GM12872 (cell line): ENCODE measurements around the gene MTA3.

Experiments used
- TF ChIP-seq, protein P1 (sequence below): IDR thresholded peaks from 3 replicates; pipeline ENCODE4 v1.5.1; 2011; ENCODE audit warnings: low read depth, mild to moderate bottlenecking, low read length, moderate library complexity; ENCODE audit not compliant: insufficient read depth

The MTA3 gene

GRCh38 chr2:42618972-42619371 is 50.5 kb downstream of the MTA3 start:
- TF ChIP-seq, protein P1, sequence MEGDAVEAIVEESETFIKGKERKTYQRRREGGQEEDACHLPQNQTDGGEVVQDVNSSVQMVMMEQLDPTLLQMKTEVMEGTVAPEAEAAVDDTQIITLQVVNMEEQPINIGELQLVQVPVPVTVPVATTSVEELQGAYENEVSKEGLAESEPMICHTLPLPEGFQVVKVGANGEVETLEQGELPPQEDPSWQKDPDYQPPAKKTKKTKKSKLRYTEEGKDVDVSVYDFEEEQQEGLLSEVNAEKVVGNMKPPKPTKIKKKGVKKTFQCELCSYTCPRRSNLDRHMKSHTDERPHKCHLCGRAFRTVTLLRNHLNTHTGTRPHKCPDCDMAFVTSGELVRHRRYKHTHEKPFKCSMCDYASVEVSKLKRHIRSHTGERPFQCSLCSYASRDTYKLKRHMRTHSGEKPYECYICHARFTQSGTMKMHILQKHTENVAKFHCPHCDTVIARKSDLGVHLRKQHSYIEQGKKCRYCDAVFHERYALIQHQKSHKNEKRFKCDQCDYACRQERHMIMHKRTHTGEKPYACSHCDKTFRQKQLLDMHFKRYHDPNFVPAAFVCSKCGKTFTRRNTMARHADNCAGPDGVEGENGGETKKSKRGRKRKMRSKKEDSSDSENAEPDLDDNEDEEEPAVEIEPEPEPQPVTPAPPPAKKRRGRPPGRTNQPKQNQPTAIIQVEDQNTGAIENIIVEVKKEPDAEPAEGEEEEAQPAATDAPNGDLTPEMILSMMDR, result no peak

DNA sequence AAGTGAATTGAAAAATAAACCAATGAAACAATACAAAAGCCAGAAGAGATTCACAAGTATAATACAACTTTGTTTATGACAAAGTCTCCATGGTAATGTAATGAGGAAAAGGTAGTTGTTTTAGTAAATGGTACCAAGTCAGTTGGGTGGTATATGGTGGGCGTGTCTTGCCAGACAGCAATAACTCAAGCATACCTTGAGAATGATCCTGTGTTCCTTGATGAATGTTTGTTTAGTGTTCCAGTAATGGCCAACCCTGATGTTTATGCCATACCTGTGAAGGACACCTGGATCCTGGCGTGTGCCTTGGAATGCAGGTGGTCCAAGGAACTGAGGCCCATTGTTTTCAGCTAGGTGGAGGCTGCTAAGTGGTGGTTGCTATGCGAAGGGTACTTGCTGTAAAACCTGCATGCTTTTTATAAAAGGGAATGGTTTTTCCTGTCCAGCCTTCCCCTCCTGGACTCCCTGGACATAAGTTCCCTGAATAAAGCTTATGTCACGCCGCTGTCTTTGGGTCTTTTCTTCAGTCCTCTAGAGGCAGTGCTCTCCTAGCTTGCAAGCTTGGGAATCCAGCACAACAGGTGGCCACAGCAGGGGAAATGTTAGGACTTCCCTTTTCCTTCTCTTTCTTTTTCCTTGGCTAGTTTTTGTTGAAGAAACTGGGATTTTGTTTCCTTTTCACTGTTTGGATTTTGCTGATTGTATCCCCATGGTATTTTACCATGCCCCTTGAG is 54.7 kb downstream of the MTA3 start:
- TF ChIP-seq, protein P1, result no peak

GRCh38 chr2:42624047-42624446 is 55.6 kb downstream of the MTA3 start:
- TF ChIP-seq, protein P1, result no peak

DNA sequence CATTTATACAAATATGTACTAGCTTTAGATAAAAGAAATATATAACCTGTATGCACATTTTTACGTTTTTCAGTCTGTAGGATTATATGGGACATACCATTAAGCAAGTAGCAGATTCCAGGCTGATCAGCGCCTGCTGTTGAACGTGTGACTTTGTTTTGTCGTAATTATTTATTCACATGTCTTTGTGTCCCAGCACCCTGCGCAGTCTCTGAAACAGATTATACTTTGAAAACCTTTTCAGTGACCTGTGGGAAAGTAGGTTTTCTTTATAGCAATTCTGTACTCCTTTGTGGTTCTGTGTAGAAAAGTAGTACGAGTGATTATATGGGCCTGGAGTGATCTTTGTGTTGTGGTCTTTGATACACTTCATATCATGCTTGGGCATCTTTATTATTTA is 68.5 kb downstream of the MTA3 start:
- TF ChIP-seq, protein P1, result no peak

DNA sequence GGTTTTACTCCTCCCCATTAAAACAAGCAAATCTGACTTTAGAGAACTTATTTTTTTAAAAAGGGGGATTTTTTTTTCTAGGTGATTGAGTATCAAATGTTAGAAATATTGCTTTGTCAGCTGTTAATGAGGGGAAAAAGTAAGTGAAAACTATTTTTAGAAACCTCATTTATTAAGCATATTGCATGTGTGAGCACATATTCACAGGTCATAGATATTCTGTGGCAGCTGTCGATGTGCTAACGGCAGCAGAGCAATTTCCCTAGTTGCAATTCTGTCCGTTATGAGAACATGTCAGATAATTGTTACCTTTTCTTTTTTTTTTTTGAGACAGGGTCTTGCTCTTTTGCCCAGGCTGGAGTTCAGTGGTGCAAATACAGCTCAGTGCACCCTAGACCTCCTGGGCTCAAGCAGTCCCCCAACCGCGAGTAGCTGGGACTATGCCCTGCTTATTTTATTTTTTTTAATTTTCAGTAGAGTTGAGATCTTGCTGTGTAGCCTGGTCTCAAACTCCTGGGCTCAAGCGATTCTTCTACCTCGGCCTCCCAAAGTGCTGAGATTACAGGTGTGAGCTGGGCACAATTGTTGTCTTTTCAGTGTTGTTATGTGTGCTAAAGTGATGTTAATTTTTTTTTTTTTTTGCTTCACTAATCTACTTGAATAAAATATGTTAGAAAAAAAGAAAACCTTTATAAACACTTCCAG is 69.8 kb downstream of the MTA3 start:
- TF ChIP-seq, protein P1, result no peak

DNA sequence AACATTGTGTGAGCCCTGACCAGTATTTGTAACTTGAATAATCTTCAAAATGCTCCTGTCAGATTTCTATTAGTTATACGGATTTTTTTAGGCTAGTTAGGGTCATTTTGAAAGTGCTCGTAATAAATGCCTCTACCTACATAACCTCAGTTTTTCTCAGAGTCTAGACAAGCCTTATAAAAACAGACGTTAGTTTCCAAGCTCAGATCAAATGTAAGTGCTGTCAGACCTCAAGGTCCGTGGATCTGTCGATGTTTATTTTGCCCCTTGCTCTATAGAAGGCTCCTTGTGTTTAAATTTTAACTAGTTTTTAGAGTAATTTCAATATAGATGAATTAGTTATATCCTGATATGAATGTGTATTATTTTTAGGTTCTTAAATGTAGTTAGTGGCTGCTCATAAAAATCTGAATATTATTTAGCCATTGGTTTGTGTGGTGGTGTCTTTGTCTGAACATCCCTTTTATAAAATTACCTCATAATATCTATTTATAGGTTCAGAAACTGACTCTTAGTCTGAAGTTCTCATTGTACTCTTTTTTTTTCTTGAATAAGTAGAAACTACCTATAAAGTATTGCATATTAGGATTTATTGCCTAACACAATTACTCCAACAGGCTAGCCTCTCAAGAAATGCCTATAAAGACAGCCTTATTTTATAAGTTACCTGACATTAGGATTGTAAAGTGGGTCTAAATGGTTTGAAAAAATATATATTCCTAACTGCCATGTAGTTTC is 71.1 kb downstream of the MTA3 start:
- TF ChIP-seq, protein P1, result no peak

DNA sequence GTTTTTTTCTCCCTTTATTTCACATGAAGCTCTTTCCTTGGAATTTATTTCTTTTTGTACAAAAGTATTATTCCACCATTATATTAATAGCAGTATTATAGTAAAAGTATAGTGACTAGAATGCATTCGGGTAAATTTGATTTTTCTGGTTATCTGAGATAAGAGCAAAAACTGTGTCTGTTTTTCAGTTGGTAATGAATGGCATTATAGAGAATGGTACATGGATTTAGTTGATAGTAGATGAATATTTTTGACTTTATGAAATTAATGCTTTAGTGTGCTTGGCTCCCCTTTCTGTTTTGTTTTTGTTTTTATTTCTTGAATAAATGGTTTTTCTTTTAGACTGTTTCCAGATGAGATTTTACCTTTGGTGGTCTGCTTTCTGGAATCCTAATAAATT is 71.8 kb downstream of the MTA3 start:
- TF ChIP-seq, protein P1, result no peak
